ENCODE data around the gene MARCHF11. TPM values are rescaled to one million over a fixed set of nuclear protein-coding genes. Genes with fewer than 3 reads are reported as not detected.
A peak's percentile ranks its signal among the peaks of the same experiment; 100 is the strongest.

MARCHF11 gene
- total RNA-seq, 1 experiment from 2014 or later, result 0.37 TPM

DNA sequence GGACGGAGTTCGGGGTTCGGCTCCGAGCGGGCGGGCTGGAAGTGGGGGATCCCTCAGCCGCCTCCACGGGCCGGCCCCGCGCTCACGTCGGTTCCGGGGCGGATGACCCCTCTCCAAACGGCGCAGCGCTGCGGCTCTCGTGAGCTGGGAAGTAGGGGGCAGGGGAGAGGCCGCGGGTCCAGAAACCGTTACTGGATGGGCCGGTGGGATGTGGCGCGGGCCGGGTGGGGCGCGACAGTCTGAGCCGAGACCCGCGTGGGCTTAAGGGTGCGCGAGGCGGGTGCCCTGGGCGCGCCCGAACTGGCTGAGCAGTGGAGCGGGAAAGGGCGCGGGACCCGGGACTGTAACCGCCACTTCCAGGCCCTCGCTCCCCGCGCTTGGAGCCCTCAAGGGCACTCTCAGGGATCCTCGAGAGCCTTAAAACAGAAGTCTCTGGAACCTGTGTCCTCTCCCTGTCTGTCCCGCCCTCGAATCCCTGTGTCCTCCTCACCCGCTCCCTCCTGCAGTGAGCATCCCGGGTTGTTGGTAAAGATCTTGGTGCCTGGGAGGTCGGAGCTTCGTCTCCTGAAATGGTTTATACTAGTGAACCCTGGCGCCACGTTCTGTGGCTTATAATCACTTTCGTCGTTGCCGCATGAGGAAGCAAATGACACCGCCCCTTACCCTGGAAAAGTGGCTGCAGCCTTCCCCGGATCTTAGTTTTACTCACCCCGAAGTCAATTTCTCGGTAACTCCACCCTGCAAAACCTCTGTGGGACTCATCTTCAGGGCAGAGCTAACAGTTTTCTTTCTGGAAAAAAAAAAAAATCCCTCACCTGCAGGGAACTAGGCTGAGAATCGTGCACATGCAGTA, 571 bp upstream of the MARCHF11 start:
- Histone ChIP-seq H3K4ac (ENCODE audit: low read depth, low read length) (no peak overlapping the region), H2BK120ac (ENCODE audit: low read depth, low read length, poor library complexity, severe bottlenecking) (no peak overlapping the region), H3K23ac (ENCODE audit: insufficient read length, low read depth, low read length) (no peak overlapping the region), H4K5ac (ENCODE audit: insufficient read length, low read depth, low read length) (no peak overlapping the region), H4K20me1 (ENCODE audit: control insufficient read depth, insufficient read depth, insufficient read length) (no peaks in the 10 kb centered on the region), H2BK15ac (ENCODE audit: low read depth, low read length) (no peak overlapping the region), H3K9me3 (ENCODE audit: control insufficient read depth, low read depth, low read length) (no peaks in the 10 kb centered on the region), H3K79me2 (ENCODE audit: insufficient read depth, low read length) (no peaks in the 10 kb centered on the region), H3T11ph (ENCODE audit: low read length) (no peak overlapping the region), H2AFZ (ENCODE audit: low read length) (no peak overlapping the region), H3K27ac (ENCODE audit: insufficient read length, low read depth, low read length) (no peak overlapping the region), H2AK5ac (ENCODE audit: insufficient read length, low read length) (no peak overlapping the region), H4K91ac (ENCODE audit: insufficient read length, low read depth, low read length) (no peak overlapping the region), H3K56ac (ENCODE audit: insufficient read length, low read depth, low read length) (no peak overlapping the region), H3K27me3 (ENCODE audit: insufficient read depth, low read length) (peaks cover 19% of the 10 kb centered on the region; the same call in 1 of the 2 replicates), H3K79me1 (ENCODE audit: insufficient read depth, low read depth, low read length, poor library complexity, severe bottlenecking) (no peaks in the 10 kb centered on the region), H3K18ac (ENCODE audit: insufficient read length, low read depth, low read length) (no peak overlapping the region), H3K9ac (ENCODE audit: extremely low read depth, insufficient read length, low read length) (no peak overlapping the region), H2BK5ac (ENCODE audit: insufficient read length, low read length) (no peak overlapping the region), H2BK20ac (ENCODE audit: low read depth, low read length, poor library complexity, severe bottlenecking) (no peak overlapping the region), H4K8ac (replicated peaks; ENCODE audit: insufficient read length, low read depth, low read length) (no peak overlapping the region), H3K14ac (ENCODE audit: insufficient read depth, low read length) (no peak overlapping the region), H3K4me1 (ENCODE audit: insufficient read depth, low read length) (no peaks in the 10 kb centered on the region), H2BK12ac (ENCODE audit: insufficient read length, low read depth, low read length) (no peak overlapping the region), H3K23me2 (ENCODE audit: insufficient read length, low read depth, low read length, poor library complexity, severe bottlenecking) (peaks cover 6% of the 10 kb centered on the region), H3K4me2 (ENCODE audit: insufficient read depth, insufficient read length, low read length) (peak overlapping the region; percentile 87)
- Mint-ChIP-seq H3K27me3 (ENCODE audit: low read depth) (peaks cover 65% of the 10 kb centered on the region), H3K36me3 (ENCODE audit: insufficient read depth in 1 of 3, low read depth in 3 of 3) (peaks cover 0 to 3% (median 0%) of the 10 kb centered on the region in 3 experiments; a peak in 1 of 7 replicates), H3K4me3 (peak overlapping the region; percentile 68 to 85), H3K9me3 (no peaks in the 10 kb centered on the region; a peak in 2 of 5 replicates), H3K27ac (no peak overlapping the region), H3K4me1 (peaks cover 6 to 7% of the 10 kb centered on the region in 2 experiments; a peak in 3 of 4 replicates)
- no CpG with 5 or more reads among the region's 63 CpGs for WGBS (ENCODE audit: extremely low coverage, insufficient read length, low lambda C conversion rate)
- DNase-seq, result peak; percentile 38
- TF ChIP-seq, protein P1, sequence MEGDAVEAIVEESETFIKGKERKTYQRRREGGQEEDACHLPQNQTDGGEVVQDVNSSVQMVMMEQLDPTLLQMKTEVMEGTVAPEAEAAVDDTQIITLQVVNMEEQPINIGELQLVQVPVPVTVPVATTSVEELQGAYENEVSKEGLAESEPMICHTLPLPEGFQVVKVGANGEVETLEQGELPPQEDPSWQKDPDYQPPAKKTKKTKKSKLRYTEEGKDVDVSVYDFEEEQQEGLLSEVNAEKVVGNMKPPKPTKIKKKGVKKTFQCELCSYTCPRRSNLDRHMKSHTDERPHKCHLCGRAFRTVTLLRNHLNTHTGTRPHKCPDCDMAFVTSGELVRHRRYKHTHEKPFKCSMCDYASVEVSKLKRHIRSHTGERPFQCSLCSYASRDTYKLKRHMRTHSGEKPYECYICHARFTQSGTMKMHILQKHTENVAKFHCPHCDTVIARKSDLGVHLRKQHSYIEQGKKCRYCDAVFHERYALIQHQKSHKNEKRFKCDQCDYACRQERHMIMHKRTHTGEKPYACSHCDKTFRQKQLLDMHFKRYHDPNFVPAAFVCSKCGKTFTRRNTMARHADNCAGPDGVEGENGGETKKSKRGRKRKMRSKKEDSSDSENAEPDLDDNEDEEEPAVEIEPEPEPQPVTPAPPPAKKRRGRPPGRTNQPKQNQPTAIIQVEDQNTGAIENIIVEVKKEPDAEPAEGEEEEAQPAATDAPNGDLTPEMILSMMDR (conservative IDR thresholded peaks at IDR 0.05), result no peak
